ENCODE data around the gene ZSCAN30.

Gene ZSCAN30

DNA sequence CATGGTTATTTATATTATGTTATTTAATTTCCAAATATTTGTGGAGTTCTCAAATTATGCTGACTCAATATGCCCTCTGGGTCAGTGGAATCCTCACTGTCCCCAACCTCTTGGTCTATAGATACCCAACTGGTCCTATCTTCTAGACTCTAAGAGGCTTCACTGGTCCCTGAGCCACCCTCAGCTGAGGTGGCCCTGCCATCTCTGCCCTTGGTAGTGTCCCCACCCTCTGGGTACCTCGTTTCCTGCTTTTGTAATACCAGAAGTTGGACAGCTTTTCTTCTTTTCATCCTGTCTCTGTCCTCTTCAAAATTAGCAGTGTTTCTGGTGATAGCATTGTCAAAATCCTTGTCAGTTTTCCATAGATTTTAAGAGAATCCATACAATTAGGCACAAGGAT is 11.9 kb downstream of the ZSCAN30 start:
- DNase-seq = no peak

DNA sequence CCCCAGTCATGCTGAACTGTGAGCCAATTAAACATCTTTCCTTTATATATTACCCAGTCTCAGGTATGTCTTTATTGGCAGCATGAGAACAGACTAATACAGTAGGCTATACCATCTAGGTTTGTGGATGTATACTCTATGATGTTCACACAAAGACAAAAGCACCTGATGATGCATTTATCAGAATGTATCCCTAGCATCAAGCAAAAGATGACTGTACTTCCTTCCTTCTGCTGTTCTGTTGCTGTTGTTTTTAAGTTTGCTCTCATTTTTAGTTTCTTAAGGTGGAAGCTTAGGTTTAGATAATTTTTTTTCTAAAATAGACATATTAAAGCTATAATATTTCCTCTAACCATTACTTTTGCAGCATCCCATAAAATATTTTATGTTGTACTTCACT is 12.4 kb downstream of the ZSCAN30 start:
- no peak for DNase-seq

DNA sequence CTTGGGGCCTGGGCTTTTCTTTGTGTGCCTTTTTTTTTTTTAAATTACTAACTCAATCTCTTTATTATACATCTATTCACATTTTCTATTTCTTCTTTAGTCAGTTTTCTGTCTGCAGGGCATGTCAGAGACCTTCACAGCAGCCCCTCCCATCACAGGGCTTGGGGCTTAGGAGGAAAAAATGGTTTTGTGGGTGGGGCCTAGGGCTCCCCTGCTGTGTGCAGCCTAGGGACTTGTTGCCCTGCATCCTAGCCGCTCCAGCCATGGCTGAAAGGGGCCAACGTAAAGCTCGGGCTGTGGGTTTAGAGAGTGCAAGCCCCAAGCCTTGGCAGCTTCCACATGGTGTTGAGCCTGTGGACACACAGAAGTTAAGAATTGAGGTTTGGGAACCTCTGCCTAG is 13.8 kb downstream of the ZSCAN30 start:
- no peak for DNase-seq

DNA sequence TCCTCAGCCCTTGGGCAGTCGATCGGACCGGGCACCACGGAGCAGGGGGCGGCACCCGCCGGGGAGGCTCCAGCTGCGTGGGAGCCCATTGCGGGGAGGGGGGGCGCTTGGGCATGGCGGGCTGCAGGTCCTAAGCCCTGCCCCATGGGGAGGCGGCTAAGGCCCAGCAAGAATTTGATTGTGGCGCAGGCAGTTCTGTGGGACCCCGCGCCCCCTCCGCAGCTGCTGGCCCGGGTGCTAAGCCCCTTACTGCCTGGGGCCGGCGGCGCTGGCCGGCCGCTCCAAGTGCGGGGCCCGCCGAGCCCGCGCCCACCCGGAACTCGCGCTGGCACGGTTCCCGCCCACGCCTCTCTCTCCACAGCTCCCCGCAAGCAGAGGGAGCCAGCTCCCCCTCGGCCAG is 18.4 kb downstream of the ZSCAN30 start:
- no peak for DNase-seq

DNA sequence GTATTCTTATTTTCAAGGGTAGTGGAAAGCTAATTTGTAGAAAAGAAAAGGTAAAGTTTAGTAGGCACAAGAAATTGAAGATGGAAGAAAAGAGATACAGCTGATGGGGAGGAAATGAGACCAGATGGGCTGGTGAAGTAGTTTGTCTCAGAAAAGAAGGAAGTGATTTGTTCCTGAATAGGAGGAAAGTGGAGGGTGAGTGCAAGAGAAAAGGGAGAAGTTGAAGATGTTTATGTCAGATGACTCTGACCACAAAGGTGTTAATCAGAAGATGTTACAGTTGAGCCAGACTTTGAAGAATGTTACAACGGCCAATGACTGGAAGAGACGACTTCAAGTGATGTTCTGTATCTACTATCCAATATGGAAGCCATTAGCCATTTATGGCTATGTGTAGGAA is 21.2 kb downstream of the ZSCAN30 start:
- no peak for DNase-seq

DNA sequence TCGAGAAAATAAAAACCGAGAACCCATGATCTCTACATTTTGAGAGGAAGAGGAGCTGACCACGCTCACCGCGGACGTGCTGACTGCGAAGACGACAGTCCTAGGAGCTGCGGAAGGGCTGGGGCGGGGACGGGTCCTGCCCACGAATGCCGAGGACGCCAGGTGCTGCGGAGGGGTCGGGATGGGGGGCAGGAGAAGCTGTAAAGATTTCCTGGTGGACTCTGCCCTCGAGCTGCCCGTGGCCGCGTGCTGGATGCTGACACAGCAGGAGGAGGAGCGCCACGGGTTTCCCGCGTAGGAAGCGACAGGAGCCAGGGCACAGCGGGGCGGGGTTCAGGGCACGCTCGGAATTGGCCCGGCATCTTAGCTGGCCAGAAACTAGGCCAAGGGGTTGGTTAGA is 22.2 kb downstream of the ZSCAN30 start:
- DNase-seq = no peak

DNA sequence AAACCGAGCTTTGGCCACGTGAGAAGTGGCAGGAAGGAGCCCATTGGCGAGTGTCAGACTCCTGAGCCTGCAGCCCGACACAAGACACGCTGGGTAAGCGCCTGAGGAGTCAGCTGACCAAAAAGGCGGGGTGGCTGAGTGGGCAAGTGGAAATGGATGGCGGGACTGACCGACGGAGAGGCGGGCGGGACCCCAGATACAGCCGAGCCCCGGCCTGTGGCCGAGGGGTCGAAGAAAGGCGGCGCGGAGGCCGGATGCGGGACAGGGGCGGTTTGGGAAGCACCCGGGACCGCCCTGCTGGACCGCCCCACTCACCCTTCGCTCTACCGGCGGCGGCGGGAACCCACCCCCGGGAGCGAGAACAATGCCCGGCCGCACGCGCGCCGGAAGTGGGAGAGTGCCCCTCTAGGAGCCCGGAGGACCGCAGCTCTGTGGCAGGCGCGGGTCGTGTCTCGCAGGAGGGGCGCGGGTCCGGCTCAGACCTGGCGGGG is 22.8 kb downstream of the ZSCAN30 start:
- no peak for DNase-seq

DNA sequence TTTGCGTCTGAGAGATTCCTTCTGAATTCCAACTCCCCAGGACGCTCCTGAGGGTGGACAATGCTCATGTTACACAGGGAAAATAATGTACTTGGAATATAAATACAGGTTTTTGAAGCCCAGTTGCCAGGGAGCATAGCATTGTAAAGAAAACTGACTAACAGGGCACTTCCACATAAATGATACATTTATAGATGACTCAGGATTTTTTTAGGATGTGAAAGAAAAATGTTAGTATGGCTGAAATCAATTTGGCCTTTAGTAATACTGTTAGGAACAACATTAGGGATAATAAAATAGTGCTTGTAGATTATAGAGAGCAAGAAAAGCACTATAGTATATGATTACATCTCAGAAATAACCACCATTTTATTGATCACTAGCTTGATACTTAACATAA is 25.6 kb downstream of the ZSCAN30 start:
- DNase-seq = no peak

DNA sequence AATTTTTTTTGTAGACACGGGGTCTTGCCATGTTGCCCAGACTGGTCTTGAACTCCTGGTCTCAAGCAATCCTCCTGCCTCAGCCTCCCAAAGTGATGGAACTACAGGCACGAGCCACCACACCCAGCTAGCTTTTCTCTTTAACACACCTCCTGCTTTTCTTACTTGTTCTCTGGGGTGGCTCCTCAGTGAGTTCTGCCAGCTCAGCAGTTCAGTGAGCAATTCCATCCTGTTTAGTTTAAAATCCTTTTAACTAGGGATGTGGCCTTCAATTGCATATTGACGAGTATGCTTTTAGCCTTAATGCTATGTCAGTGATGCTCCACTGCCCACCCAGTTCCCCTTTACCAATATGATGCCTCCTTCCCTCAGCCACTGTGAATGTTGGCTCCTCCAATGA is 33.1 kb downstream of the ZSCAN30 start:
- DNase-seq = no peak

DNA sequence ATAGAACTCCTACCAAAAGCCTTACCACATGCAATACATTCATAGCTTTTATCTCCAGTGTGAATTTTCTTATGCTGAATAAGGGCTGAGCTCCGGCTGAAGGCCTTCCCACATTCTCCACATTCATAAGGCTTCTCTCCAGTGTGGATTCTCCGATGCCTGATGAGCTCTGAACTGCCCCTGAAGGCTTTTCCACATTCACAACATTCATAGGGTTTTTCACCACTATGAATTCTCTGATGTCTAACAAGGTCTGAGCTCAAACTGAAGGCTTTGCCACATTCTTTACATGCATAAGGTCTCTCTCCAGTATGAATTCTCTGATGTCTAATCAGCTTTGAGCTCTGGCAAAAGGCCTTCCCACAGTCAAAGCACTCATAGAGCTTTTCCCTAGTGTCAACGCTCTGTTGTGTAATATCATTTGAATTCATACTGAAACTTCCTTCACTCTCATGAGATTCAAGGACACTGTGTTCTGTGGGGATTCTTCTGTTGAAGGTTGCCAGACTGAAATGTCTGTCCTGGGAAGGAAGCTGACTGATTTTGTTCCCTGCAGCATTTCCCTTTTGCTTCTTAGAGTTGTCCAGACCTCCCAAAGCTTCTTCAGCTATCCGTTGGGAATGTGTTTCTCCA is 36.3 kb downstream of the ZSCAN30 start:
- no peak for DNase-seq

DNA sequence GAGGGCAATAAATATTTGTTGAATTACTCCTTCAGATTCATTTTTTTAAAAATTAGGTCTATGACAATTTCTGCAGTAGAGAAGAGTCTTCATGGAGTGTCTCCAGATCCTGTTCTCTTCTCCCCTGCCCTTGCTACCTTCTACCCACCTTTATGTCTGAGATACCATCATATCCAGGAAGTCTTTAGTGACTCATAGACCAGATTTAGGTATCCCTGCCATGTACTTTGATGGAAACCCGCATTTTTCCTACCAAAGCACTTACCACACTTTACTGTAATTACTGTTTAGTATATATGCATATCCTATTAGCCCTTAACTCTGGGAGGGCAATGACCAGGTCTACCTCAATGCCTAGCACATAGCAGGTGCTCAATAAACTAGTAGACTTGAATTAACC is 37.6 kb downstream of the ZSCAN30 start:
- DNase-seq = no peak

DNA sequence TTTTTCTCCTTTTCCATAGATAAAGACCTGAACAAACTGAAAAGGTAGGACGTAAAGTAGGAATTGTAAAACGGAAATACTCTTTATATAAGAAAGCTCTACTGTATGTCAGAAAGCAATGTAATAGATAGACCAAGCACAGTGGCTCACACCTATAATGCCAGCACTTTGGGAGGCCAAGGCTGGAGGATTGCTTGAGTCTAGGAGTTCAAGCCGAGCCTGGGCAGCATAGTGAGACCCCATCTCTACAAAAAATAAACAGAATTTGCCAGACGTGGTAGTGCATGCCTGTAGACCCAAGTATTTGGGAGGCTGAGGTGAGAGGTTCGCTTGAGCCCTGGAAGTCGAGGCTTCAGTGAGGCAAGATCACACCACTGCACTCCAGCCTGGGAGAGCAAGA is 41.6 kb downstream of the ZSCAN30 start:
- DNase-seq = no peak

DNA sequence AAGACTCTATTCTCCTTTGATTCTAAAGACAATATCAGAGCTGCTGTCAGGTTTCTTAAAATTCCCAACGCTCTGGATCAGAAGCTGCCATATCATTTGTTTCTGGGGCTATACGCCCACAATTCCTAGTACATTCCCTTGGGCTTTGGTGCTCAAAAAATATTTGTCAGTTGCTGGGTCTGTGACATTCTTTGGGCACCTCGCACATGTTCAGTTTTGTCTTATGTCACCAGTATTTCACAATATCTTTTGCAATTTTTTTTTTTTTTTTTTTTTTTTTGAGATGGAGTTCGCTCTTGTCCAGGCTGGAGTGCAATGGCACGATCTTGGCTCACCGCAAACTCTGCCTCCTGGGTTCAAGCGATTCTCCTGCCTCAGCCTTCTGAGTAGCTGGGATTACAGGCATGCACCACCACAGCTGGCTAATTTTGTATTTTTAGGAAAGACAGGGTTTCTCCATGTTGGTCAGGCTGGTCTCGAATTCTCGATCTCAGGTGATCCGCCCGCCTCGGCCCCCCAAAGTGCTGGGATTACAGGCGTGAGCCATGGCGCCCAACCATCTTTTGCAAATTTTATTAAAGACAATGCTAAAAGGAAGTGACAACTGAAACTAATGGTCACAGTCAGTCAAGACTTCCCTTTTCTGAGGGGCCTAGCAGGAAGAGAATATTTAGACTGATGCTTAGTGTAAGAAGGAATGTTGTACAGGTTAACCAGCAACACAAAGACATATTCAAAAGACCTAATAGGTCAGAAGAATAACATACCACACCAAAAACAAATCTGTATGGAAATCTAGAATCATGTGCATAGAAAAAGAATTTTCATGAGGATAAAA is 42.4 kb downstream of the ZSCAN30 start:
- DNase-seq = no peak

DNA sequence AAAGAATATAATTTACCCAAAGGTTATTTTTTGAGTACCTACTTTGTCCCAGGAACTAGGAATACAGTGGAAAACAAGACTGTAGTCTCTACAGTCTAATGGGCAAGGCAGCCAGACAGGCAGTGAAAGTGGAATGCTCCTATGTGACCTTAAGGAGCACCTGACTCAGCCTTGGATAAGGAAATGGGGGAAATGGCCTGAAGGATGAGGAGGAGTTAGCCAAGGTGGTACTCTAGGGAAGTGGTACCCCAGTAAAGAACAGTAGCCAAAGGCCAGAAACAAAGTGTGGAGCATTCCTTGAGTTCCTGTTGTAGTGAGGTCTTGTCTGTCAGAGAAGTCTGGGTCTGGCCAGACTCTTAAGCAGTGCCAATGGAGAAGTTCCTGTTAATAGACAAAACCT is 43.2 kb downstream of the ZSCAN30 start:
- DNase-seq = no peak

DNA sequence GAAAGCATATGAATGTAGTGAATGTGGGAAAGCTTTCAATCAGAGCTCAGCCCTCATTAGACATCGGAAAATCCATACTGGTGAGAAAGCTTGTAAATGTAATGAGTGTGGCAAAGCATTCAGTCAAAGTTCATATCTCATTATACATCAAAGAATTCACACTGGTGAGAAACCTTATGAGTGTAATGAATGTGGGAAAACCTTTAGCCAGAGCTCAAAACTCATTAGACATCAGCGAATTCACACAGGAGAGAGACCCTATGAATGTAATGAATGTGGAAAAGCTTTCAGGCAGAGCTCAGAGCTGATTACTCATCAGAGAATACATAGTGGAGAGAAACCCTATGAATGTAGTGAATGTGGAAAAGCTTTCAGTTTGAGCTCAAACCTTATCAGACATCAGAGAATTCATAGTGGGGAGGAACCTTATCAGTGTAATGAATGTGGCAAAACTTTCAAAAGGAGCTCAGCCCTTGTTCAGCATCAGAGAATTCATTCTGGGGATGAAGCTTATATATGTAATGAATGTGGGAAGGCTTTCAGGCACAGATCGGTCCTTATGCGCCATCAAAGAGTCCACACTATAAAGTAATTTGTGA is 44.2 kb downstream of the ZSCAN30 start:
- no peak for DNase-seq

DNA sequence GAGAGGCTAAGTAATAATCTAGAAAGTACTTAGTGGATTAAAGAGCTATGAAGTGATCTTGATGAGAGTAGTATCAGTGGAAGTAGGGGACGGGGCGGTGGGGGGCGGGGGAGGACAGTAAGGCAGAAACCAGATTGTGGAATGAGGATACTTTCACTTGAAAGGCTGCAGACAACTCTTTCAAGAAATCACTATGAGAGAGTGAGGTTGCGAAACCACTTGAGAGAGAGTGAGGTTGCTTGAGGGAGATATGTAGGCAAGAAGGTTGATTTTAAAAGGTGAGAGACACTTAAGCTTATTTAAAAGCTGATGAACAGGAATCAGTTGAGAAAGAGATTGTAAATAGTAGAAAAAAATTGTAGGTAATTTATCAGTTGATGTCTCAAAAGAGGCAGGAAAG is 45.4 kb downstream of the ZSCAN30 start:
- no peak for DNase-seq

DNA sequence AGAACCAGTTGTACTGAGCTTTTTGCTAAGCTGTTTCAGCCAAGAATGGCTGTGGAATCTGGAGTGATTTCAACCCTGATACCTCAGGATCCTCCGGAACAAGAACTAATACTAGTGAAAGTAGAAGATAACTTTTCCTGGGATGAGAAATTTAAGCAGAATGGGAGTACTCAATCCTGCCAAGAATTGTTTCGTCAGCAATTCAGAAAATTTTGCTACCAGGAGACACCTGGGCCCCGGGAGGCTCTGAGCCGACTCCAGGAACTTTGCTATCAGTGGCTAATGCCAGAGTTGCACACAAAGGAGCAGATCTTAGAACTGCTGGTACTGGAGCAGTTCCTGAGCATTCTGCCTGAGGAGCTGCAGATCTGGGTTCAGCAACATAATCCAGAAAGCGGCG is 47.6 kb downstream of the ZSCAN30 start:
- DNase-seq = no peak

DNA sequence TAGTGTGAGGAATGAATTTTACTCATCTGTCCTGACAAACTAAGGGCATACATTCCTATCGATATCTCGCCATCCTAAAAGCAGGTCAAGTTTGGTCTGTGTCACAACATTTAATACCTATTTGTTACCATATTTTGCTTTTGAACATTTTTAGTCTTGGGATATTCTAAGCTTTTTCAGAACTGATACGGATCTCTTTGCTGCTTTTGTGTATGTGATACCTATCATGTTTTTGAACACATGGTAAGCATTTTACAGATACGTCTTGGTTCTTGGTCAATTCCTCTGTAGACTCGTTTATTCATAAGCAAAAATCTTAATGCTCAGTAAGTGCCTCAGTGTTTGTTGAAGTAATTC is 48.6 kb downstream of the ZSCAN30 start:
- peak; percentile 43 for DNase-seq

DNA sequence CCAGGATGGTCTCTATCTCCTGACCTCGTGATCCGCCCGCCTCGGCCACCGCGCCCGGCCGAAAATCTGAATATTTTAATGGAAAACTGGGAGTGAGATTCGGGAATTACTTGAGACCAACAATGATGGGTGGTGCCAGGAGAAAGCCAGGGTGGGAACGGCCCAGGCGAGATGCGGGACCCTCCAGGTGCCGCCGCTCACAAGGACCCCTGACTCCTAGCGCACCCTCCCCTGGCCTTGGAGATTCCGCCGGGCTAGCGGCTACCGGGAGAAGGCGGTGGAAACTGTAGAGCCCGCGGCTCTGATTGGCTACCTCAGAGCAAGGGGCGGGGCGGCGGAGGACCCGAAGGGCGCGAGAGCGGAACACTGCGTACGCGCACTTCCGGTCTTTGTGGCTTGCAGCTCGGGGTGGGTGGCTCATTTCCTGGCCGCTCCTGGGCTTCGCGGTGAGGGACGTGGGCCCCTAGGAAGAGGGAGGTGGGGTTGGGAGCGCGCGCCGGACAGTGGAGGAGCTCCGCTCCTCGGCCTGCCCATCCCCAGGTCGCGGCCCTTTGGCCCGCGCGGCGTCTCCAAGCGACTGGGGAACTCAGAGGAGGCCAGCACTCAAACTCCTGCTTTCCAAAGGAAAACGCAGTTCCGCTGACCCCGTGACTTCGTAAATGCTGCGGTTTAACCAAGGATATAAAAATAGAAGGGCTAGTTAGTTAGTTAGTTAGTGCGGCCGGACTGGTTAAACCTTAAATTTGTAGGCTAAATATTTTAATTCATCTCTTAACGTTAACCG is 49.2 kb downstream of the ZSCAN30 start, which contains the start of gene ZNF397:
TSS of gene ZNF397 (plus strand) at position 371 of the 784 bp plus-strand sequence. CDS start 1,437 bp downstream, outside the sequence.
- DNase-seq = peak; percentile 90

DNA sequence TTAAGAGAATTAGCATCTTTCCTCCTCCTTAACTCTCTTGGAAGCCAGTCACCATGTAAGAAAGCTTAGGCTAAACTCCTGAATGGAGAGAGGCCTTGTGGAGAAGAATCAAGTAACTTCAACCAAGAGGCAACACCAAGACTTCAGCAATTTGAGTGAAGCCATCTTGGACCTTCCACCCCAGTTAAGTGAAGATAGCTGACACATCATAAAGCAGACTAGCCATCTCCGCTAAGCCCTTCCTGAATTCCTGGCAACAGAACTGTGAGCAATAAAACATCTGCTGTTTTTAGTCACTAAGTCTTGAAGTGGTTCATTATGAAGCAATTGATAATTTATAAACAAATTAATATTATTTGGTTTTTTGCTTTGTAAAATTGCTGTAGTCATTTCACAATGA is 50.7 kb downstream of the ZSCAN30 start:
- no peak for DNase-seq

DNA sequence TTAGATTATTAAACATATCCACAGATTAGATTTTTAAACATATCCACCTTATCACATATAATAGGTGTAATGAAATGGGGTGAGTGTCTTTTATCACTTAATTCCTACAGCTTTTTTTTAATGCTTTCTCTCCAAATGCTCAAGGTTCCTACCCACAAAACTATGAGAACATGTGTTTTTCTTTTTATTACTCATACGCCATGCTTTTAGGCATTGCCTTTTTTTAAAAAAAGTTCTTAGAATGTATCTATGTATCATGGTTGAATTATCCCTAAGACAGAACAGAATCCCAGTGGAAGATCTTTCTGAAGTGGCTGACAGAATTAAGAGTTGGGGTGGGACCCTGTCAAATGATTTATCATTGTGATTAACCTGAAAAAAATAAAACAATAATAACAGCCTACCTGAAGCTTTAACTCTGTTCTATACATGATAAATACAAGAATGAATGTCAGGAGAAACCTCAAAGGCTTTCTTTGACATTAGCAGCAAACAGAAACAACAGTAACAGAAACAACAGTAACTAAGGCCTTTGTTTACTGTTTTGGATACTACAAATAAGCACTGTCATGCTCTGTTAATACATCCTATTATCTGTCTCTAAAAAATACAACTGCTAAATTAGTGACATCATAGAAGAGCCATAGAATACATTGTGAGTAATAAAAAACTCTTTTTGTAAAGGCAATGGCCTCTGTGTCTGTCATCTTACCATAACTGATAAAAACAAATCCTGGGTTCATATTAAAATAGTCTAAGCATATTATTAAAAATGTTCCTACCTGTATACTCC is 53.3 kb downstream of the ZSCAN30 start:
- no peak for DNase-seq

DNA sequence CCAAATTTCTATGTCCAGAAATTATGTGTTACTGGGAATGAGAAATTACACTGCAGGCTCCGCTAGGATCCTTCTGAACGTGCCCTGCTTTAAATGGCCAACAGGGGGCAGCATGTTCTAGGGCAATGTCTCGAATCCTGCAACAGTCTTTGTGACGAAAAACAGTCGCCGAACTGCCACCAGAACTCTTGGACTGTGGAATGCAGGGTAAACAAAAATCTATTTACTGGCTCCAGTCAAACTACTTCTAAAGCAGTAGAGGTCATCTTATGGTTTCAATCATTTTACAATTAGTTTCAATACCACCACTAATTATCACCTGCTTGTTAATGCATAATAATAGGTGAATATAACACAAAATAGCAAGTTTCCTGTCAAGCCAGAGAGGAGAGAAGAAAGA is 59.0 kb downstream of the ZSCAN30 start:
- DNase-seq = peak; percentile 70

Data from kidney glomerular epithelial cell (primary cell).